ENCODE data around the gene RUNX2.

Gene RUNX2

GRCh38 chr6:45411959-45412358 lies 83.8 kb downstream of the RUNX2 start:
- no peak for DNase-seq (ENCODE audit: low read depth in 2 of 2)

- DNase-seq (ENCODE audit: low read depth in 2 of 2) = no peak
Measured at GRCh38 chr6:45415315-45415714, 87.2 kb downstream of the RUNX2 start.

- DNase-seq (ENCODE audit: low read depth in 2 of 2) = no peak
Measured at GRCh38 chr6:45415788-45416518, 87.8 kb downstream of the RUNX2 start.

DNA sequence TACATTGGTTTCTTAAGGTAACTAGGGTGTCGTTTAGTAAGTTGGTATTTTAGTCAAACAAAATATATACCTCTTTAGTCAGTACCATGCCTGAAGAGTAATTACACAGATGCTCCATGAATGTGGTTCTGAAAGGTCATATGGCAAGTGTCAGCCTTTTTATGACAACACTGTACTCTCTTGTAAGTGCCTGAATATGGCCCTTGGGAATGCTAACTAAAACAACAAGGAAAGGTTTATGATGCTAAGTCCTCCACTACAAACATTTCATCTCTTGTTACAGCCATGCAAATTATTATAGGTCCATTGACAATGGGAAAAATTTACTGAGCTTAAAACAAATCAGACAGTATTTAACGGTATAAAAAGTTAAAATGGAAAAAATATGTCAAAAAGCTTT lies 88.6 kb downstream of the RUNX2 start:
- no peak for DNase-seq (ENCODE audit: low read depth in 2 of 2)

DNA sequence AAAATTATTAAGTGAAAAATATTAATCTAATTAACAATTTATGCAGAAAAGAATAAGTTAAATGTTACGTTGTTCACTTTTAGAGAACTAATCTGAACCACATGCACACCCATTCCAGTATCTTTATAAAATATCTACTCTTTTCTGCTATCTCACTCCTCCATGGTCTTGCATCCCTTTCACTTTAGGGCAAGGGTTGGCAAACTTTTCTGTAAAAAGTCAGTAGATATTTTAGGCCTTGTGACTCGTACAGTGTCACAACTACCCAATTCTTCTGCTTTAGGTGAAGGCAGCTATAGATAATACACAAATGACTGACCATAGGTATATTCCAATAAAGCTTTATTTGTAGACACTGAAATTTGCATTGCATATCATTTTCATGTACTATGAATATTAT lies 89.3 kb downstream of the RUNX2 start:
- no peak for DNase-seq (ENCODE audit: low read depth in 2 of 2)

GRCh38 chr6:45419571-45420082 lies 91.5 kb downstream of the RUNX2 start:
- peak in 1 of 2 donors; percentile 35 for DNase-seq (ENCODE audit: low read depth in 2 of 2)

GRCh38 chr6:45420083-45420908 lies 92.2 kb downstream of the RUNX2 start:
- no peak for DNase-seq (ENCODE audit: low read depth in 2 of 2)

GRCh38 chr6:45420909-45421708 lies 93.0 kb downstream of the RUNX2 start:
- no peak for DNase-seq (ENCODE audit: low read depth in 2 of 2)

- DNase-seq (ENCODE audit: low read depth in 2 of 2) = no peak
Measured at GRCh38 chr6:45421709-45422502, 93.8 kb downstream of the RUNX2 start.

GRCh38 chr6:45422503-45423110 lies 94.5 kb downstream of the RUNX2 start:
- DNase-seq (ENCODE audit: low read depth in 2 of 2) = peak in 1 of 2 donors; percentile 26

DNA sequence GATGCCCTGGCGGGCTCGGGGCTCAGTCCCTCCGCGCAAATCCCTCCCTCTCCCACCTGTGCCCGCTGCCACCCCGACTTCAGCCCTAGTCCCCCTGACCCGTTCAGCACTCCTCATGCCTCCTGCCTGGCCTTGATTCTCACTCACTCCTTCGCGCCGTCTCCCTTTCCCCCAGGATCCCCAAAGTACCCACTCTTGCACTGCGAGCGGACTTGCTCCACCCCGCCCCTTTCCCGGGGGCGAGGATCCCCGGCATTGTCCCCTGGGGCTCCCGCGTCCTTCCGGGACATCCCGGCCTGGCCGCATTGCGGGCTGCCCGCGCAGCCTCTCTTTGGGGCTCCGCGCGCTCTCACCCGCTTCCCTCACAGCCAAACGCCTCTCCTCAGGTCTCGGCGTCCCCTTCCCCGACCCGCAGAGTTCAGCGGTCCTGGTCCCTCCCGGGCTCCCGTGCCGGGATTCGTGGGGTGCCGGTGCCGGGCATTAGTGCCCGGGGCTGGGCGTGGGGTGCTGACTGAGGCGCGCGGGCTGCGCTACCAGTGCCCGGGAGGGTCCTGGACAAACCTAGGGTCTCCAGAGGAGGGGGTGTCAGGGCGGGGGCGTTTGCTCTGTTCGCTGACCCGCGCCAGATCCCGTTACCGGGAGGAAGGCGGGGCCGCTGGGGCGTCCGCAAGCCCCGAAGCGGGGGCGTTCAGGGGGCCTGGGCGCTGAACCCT lies 95.1 kb downstream of the RUNX2 start:
- no peak for DNase-seq (ENCODE audit: low read depth in 2 of 2)

DNA sequence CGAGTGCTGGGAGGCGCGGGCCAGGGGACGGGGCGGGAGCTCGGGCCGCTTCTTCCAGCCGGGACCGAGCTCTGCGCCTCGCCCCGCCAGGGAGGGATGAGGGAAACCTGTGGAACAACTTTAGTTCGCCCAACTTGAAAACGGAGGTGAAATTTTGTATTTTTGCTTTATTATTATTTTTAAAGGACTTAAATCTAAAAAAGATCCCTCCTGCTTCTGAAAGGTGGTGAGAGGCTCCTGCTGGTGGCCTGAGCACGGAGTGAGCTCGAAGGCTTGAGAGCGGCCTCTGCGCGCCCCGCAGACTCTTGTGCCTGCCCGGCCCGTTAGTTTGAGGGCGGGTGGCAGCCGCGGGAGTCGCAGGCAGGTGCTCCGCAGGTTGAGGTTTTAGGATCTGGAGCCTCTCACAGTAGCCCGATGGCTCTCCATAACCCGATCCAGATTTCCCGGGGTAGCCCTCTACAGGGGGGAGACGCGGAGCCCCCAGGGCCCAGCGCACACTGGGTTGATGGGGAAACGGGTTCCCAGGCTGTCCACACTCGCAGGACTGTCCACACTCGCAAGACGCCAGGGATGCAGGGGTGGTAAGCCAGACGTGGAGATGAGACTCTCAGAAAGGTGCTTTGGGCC lies 95.8 kb downstream of the RUNX2 start:
- DNase-seq (ENCODE audit: low read depth in 2 of 2) = no peak

GRCh38 chr6:45424451-45424861 lies 96.3 kb downstream of the RUNX2 start:
- DNase-seq (ENCODE audit: low read depth in 2 of 2) = no peak

DNA sequence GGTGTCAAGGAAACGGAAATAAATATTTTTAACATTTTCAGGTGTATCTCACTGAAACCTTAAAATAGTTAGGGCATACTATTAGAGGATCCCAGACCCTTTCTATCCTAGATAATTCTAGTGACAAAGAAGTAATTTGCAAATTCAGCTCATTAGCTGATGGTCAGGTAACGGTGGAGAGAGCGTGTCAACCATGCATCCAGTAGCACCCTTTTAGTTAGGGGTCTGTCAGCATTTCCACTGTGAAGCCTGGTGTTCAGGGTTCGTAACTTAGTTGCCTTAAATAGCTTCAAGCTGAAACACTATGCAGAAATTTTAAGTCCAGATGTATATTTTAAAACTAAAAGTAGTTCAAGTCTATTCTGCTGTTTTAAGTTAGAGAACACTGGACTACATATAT lies 98.1 kb downstream of the RUNX2 start:
- no peak for DNase-seq (ENCODE audit: low read depth in 2 of 2)

DNA sequence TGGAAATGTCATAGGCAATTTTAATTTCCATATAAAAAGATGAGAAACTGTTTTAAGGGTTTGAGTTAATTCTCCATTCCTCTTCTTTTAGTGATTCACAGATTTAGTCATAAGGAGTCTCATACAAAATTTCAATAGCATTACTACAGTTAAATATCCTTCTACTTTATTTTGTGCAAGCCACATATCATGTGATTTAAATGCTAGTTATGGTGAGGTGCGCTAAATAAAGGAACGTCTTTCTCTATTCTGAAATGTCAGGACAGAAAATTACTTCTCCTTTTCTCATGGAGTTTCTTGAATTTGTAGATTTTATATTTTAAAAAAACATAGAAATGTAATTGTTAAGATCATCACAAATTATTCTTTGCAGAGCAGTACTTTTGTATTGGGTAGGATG lies 99.6 kb downstream of the RUNX2 start:
- DNase-seq (ENCODE audit: low read depth in 2 of 2) = no peak

DNA sequence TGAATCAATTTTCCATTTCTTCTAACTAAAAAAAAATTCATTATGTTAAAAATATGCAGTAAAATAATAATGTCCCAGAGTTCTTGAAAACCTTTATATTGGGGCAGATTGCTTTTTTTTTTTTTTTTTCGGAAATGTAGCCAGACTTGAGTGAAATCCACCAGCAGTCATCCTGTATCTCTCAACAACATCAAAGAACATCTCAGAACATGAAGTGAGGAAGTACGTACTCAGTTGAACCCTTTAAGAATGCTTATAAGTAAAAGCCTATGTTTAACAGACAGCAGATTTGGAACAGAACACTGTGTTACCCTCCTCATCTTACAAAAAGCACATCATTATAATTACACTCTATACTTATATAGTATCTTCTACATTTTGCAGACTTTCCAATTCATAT lies 100.6 kb downstream of the RUNX2 start:
- DNase-seq (ENCODE audit: low read depth in 2 of 2) = no peak

DNA sequence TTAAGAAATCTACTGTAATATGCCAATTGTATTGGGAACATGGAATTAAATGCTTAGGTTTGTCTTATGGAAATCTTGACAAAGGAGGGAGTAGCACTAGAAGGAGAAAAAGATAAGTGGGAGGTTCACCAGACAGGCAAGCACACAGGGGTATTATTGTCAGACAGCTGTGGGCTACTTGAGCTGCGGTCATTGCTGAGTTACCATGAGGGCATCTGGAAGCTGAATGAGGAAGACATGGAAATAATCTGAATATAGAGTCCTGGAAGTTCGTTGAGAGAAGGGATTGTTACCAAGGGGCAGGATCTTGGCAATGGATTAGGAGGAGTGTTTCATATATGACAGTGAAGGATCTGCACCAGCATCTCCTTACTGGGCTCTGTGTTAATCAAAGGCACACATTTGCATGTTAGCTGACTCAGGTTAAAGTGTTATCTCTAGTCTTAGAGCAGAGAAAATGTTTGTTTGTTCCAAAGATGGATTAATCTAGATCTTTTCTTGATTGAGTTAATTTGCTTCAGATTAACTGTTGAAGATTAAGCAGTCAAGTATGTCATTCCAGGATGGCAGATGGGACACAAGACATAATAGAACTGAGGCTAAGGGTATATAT lies 102.6 kb downstream of the RUNX2 start:
- DNase-seq (ENCODE audit: low read depth in 2 of 2) = no peak

DNA sequence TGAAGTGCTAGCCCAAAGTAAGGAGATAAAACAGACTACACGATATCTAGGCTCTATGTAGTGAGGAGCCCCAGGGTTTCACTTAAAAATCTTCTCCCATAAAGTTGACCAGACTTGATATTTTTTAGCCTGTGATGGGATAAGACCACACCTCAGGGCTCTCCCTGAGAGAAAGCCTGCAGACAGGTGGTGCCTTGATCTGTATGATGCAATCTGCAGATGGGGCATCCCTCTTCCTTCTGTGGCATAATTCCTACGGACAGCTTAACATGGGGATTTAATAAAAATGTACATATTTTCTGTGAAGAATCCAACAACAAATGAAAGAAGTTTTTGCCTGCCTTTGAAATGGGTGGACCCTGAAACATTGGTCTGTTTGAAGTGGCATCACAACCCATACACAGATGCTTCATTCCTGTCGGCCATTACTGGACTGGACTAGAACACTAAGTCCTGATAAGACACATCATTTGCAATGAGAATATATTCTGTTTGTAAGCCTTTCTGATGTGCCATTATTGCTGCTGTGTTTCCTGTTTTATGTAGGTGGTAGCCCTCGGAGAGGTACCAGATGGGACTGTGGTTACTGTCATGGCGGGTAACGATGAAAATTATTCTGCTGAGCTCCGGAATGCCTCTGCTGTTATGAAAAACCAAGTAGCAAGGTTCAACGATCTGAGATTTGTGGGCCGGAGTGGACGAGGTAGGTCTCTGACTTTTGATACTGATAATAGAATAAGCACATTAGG lies 103.4 kb downstream of the RUNX2 start:
- DNase-seq (ENCODE audit: low read depth in 2 of 2) = no peak

GRCh38 chr6:45432977-45433376 lies 104.8 kb downstream of the RUNX2 start:
- DNase-seq (ENCODE audit: low read depth in 2 of 2) = no peak
